ENCODE measurements around the gene URGCP. TPM values are rescaled to one million over a fixed set of nuclear protein-coding genes. Genes with fewer than 3 reads are reported as not detected.
"Not testable (repeated sequence)": the region's sequence is repeated elsewhere in the genome, so short reads cannot be mapped to it uniquely, and the experiment has no call there.

The URGCP gene
- total and polyA plus RNA-seq, 2 of the 4 experiments (the other 2 are of a cell fraction): 22.0 to 25.5 TPM

DNA sequence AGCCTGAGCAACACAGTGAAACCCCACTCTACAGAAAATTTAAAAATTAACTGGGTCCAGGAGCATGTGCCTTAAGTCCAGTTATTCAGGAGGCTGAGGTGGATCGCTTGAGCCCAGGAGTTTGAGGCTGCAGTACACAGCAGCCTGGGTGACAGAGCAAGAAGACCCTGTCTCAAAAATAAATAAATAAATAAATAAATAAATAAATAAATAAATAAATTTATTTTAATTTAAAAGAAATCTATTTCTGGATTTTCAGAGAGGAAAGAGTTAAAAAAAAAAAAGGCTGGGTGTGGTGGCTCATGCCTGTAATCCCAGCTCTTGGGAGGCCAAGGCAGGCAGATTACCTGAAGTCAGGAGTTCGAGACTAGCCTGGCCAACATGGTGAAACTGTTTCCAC, 7.8 kb downstream of the URGCP start:
- H3K4me1 ChIP-seq (ENCODE audit: control insufficient read depth, insufficient read depth, low read length); H3K9me3 ChIP-seq (ENCODE audit: control insufficient read depth, insufficient read depth, low read length); H4K8ac ChIP-seq (ENCODE audit: low read depth in 2 of 2, low read length in 2 of 2); CTCF ChIA-PET; H3K14ac ChIP-seq (replicated peaks; ENCODE audit: low read depth, low read length); H2BK20ac ChIP-seq (ENCODE audit: low read depth, low read length); H3K36me3 ChIP-seq (ENCODE audit: control insufficient read depth, insufficient read depth, low read length); H3K4me2 ChIP-seq (ENCODE audit: low read depth, low read length); BruUV-seq (replicated peaks); in situ Hi-C loops (cut with MboI; ENCODE audit: low sequenced_read_pairs); H2BK5ac ChIP-seq (ENCODE audit: low read depth, low read length, poor library complexity, severe bottlenecking); H3K9ac ChIP-seq (ENCODE audit: low read depth, low read length); H2BK15ac ChIP-seq (ENCODE audit: low read depth, low read length); H3K27ac ChIP-seq (ENCODE audit: insufficient read depth, low read length); H2AK9ac ChIP-seq (replicated peaks; ENCODE audit: low read depth, low read length, poor library complexity); H4K5ac ChIP-seq (ENCODE audit: low read depth, low read length); H3K4me3 ChIP-seq (ENCODE audit: insufficient read depth, low read depth, low read length); dilution Hi-C loops (cut with HindIII; ENCODE audit: low sequenced_read_pairs, unreplicated experiment); H3K23ac ChIP-seq (ENCODE audit: low read depth, low read length); H2BK120ac ChIP-seq (ENCODE audit: low read depth, low read length); H2AFZ ChIP-seq (replicated peaks; ENCODE audit: low read length, poor library complexity); ATAC-seq (ENCODE audit: low read depth); POLR2A ChIA-PET (ENCODE audit: unreplicated experiment); intact Hi-C loops (cut with micrococcal nuclease); H3K56ac ChIP-seq (ENCODE audit: extremely low read depth, insufficient read depth, low read length); H3K4ac ChIP-seq (ENCODE audit: low read depth, low read length); H4K91ac ChIP-seq (ENCODE audit: insufficient read depth, low read depth, low read length); DNase-seq; H3K18ac ChIP-seq (ENCODE audit: low read depth, low read length); H2AK5ac ChIP-seq (ENCODE audit: low read depth, low read length); H3K27me3 ChIP-seq (ENCODE audit: control insufficient read depth, insufficient read depth, low read length): not testable (repeated sequence)
- Histone ChIP-seq H3K9me1 (ENCODE audit: insufficient read depth, low read length) (peaks cover 21% of the 10 kb centered on the region), H4K20me1 (ENCODE audit: insufficient read depth, low read length) (peaks cover 48% of the 10 kb centered on the region), H3K79me1 (ENCODE audit: low read depth in 1 of 2, low read length in 2 of 2) (peaks cover 32 to 72% of the 10 kb centered on the region in 2 experiments)
- 90% methylated on average over 1 of the region's 2 CpGs; no CpG with 5 or more reads in 1 of the 2 experiments for WGBS, 2 experiments (ENCODE audit: extremely low coverage in 2 of 2, insufficient read length in 1 of 2)
